Coronary artery (tissue), 2 donors: ENCODE results near the gene AP4B1.

Experiments
- DNase-seq: peaks from one replicate; pipeline ENCODE4 v3.0.0-alpha.2; 2017; ENCODE audit warnings: low spot score
- H3K27ac ChIP-seq, 2 donors: fragments of 200-600 bp; sonication (generic); one replicate each; pipeline ENCODE4 v1.5.1; 2016 to 2019
- H3K4me3 ChIP-seq: fragments of 200-600 bp; sonication (generic); 2 replicates; pipeline ENCODE4 v1.5.1; 2016; ENCODE audit warnings: mild to moderate bottlenecking, moderate library complexity
- TF ChIP-seq, protein P1 (sequence below): fragments of 200-600 bp; sonication (generic); IDR thresholded peaks from one replicate; pipeline ENCODE4 v1.5.1; 2019; ENCODE audit warnings: antibody characterized with exemption

The AP4B1 gene

DNA sequence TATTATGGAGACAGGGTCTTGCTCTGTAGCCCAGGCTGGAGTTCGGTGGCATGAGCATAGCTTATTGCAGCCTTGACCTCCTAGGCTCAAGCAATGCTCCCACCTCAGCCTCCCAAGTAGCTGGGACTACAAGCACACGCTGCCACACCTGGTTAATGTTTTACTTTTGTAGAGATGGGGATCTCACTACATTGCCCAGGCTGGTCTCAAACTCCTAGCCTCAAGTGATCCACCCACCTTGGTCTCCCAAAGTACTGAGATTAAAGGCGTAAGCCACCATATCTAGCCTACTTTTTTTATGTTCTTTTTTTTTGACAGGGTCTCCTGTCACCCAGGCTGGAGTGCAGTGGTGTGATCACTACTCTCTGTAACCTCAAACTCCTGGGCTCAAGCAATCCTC is 11.3 kb downstream of the AP4B1 start:
- H3K27ac ChIP-seq: no peak overlapping the region
- no peak for DNase-seq
- H3K4me3 ChIP-seq: no peak overlapping the region
- TF ChIP-seq, protein P1, sequence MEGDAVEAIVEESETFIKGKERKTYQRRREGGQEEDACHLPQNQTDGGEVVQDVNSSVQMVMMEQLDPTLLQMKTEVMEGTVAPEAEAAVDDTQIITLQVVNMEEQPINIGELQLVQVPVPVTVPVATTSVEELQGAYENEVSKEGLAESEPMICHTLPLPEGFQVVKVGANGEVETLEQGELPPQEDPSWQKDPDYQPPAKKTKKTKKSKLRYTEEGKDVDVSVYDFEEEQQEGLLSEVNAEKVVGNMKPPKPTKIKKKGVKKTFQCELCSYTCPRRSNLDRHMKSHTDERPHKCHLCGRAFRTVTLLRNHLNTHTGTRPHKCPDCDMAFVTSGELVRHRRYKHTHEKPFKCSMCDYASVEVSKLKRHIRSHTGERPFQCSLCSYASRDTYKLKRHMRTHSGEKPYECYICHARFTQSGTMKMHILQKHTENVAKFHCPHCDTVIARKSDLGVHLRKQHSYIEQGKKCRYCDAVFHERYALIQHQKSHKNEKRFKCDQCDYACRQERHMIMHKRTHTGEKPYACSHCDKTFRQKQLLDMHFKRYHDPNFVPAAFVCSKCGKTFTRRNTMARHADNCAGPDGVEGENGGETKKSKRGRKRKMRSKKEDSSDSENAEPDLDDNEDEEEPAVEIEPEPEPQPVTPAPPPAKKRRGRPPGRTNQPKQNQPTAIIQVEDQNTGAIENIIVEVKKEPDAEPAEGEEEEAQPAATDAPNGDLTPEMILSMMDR: no peak

DNA sequence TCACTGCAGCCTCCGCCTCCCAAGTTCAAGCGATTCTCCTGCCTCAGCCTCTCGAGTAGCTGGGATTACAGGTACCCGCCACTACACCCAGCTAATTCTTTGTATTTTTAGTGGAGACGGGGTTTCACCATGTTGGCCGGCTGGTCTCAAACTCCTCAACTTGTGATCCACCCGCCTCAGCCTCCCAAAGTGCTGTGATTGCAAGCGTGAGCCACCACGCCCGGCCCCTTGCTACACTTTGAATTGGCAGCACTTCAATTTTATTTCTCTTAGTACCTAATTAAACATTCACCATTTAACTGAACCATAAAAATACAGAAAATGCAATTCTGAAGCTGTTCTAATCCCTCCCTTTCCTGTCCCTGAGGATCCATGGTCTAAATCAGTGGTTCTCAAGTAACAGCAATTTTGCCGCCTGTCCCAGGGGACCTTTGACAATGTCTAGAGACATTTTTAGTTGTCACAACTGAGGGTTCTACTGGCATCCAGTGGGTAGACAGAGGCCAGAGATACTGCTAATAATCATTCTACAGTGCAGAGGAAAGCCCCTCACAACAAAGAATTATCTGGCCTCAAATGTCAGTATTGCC is 12.9 kb downstream of the AP4B1 start:
- no peak overlapping the region for H3K27ac ChIP-seq
- no peak for DNase-seq
- TF ChIP-seq, protein P1: no peak

DNA sequence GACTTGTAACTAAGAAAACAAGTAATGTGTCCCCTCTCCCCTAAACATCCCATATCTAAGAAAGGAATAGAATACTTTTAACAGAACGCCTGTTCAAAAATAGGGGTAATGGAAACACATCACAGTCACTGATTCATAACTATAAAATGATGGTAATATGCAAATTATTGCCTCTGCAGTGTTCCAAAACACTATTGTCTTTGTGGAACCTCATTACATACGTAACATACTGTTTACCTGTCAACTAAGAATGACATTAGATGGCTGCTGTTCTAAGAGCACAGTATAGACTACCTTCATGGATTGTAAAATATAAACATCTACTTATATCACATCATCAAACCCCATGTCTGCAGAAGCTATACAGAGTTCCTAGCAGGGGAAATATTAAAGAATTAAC is 13.8 kb downstream of the AP4B1 start:
- H3K27ac ChIP-seq: no peak overlapping the region
- TF ChIP-seq, protein P1: no peak
- no peak for DNase-seq
- H3K4me3 ChIP-seq: no peak overlapping the region

More for the DNA sequence above, 12.9 kb downstream of the AP4B1 start:
- H3K4me3 ChIP-seq: no peak overlapping the region

DNA sequence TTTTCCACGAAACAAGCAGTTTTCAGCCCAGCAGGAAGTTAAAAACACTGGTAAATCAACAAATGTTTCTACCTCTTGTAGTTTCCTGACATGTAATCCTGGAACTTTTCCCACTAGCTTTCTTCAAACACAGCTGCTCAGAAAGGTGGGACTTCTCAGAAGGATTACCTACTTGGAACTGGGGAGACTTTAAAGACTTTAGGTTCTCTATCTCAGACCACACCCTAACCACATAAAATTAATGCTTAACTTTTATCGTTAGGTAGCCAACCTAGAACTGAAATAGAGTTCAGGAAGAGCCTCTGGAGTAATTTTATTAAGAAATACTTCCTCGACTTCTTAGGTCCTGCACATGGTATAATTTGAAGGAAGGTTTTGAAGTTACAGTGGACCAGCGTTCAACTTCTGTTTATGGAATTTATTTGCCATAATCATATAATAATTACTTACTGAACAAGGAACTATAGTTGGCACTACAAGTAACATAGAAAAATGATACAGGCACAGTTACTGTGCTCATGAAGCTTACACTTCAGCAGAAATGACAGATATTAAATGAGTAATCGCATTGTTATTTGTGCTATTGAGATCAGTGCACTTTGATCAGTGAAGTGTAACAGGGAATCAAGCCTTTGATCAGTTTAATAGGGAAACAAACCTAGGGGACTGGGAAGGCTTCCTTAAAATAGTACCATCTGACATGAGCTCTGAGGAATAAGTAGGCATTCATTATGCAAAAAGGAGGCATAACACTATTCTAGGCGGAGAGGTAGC is 17.0 kb downstream of the AP4B1 start, which contains the start of gene BCL2L15:
Gene BCL2L15, minus strand, starts transcription at position 180 of the 774 bp plus-strand sequence. CDS start 206 bp downstream, outside the sequence.
- H3K27ac ChIP-seq: no peak within 1 kb of the TSS
- no peak within 1 kb of the TSS for H3K4me3 ChIP-seq
- TF ChIP-seq, protein P1: no peak
- DNase-seq: no peak

DNA sequence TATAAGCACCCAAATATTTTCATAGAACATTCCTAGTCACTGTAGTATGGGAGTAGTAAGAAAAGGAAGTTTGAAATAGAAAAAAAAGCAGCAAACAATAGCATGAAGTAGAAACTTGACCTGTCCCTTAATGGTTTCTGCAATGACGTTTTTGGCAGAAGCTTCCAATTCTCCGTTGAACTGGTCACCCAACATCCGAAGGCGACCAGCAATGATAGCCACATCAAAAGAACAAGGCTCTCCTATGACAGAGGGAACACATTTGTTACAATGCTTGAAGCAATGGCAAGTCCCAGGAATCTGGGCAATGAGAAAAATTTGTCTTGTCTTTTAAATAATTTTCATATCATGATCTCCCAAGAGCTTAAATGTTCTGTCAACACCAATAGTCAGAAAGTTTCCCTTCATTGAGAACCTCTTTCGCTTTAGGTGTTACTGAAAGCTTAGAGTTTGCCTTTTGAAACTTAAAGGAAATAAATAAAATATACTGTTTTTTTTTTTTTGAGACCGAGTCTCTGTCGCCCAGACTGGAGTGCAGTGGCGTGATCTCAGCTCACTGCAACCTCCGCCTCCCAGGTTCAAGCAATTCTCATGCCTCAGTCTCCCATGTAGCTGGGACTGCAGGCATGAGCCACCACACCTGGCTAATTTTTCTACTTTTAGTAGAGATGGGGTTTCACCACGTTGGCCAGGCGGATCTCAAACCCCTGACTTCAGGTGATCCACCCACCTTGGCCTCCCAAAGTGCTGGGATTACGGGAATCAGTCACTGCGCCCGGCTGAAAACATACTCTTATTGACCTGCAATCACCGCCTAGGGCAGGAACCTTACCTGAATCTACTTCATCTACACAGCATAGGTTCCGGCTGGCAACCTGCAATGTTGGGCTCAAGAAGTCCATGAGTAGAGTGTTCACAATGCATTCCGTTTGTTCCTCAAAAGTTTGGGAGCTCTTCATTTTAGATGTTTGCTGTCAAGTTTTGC is 17.9 kb downstream of the AP4B1 start:
- DNase-seq: no peak
- Histone ChIP-seq H3K27ac (no peak overlapping the region), H3K4me3 (no peak overlapping the region)
- TF ChIP-seq, protein P1: no peak

DNA sequence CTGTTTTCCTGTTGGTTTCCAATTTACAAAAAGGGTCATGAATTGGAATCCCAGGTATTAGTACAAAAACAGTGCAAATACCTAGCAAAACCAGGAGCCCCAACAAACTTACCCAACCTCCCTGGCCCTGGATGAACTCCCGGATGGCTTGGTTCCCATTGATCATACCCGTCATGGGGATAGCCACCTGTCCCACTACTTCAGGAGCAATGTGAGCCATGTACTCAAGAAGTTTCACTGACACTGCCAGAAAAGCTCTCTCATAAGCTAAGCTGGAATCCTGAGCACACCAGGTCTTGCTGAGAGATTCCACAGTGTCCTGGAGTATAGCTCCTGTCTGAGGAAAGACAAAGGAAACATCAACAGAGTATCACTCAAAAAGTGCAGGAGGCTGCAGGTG is 22.9 kb downstream of the AP4B1 start:
- no peak overlapping the region for H3K27ac ChIP-seq

More for the DNA sequence above, 22.9 kb downstream of the AP4B1 start:
- TF ChIP-seq, protein P1: no peak
- DNase-seq: no peak
- H3K4me3 ChIP-seq: no peak overlapping the region
